ENCODE data around the gene TBX18.

Gene TBX18

GRCh38 chr6:84763886-84764331 lies 489 bp downstream of the TBX18 start:
- TF ChIP-seq, protein P1, sequence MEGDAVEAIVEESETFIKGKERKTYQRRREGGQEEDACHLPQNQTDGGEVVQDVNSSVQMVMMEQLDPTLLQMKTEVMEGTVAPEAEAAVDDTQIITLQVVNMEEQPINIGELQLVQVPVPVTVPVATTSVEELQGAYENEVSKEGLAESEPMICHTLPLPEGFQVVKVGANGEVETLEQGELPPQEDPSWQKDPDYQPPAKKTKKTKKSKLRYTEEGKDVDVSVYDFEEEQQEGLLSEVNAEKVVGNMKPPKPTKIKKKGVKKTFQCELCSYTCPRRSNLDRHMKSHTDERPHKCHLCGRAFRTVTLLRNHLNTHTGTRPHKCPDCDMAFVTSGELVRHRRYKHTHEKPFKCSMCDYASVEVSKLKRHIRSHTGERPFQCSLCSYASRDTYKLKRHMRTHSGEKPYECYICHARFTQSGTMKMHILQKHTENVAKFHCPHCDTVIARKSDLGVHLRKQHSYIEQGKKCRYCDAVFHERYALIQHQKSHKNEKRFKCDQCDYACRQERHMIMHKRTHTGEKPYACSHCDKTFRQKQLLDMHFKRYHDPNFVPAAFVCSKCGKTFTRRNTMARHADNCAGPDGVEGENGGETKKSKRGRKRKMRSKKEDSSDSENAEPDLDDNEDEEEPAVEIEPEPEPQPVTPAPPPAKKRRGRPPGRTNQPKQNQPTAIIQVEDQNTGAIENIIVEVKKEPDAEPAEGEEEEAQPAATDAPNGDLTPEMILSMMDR (conservative IDR thresholded peaks at IDR 0.05; ENCODE audit: control insufficient read depth, insufficient read depth, low read depth, low read length) = no peak
- peak overlapping the region; percentile 90 for H3K4me3 ChIP-seq (ENCODE audit: control insufficient read depth, low read depth, low read length)
- DNase-seq (ENCODE audit: low read depth) = no peak

GRCh38 chr6:84763003-84763885 lies 1.2 kb downstream of the TBX18 start:
- H3K4me3 ChIP-seq (ENCODE audit: control insufficient read depth, low read depth, low read length) = peak overlapping the region; percentile 90
- TF ChIP-seq, protein P1 (conservative IDR thresholded peaks at IDR 0.05; ENCODE audit: control insufficient read depth, insufficient read depth, low read depth, low read length) = no peak
- DNase-seq (ENCODE audit: low read depth) = peak; percentile 92

- TF ChIP-seq, protein P1 (conservative IDR thresholded peaks at IDR 0.05; ENCODE audit: control insufficient read depth, insufficient read depth, low read depth, low read length) = peak; percentile 37
- peak overlapping the region; percentile 90 for H3K4me3 ChIP-seq (ENCODE audit: control insufficient read depth, low read depth, low read length)
- peak; percentile 60 for DNase-seq (ENCODE audit: low read depth)
Measured at GRCh38 chr6:84762220-84763002, 2.0 kb downstream of the TBX18 start.

GRCh38 chr6:84758486-84758885 lies 5.9 kb downstream of the TBX18 start:
- TF ChIP-seq, protein P1 (conservative IDR thresholded peaks at IDR 0.05; ENCODE audit: control insufficient read depth, insufficient read depth, low read depth, low read length) = no peak

GRCh38 chr6:84756877-84757276 lies 7.5 kb downstream of the TBX18 start:
- no peak overlapping the region for H3K4me3 ChIP-seq (ENCODE audit: control insufficient read depth, low read depth, low read length)
- DNase-seq (ENCODE audit: low read depth) = no peak
- TF ChIP-seq, protein P1 (conservative IDR thresholded peaks at IDR 0.05; ENCODE audit: control insufficient read depth, insufficient read depth, low read depth, low read length) = no peak

More at GRCh38 chr6:84758486-84758885, 5.9 kb downstream of the TBX18 start:
- DNase-seq (ENCODE audit: low read depth) = no peak
- no peak overlapping the region for H3K4me3 ChIP-seq (ENCODE audit: control insufficient read depth, low read depth, low read length)

DNA sequence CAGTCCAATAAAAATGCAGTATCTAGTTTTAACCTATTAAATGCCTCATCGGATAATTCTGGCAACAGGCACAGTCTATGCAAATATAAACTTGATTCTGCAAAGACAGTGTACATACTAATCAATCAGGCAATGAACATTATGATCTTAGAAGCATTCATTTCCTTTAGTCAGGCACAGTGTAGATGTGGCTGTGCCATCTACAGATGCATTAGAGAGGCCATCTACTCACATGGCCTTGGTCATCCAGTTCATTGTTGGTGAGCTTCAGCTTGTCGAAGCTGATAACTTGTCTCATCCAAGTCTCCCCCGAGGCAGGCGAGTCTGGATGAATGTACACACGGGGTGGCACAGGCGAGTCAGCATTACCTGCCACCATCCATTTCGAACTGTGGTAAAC lies 7.9 kb downstream of the TBX18 start:
- TF ChIP-seq, protein P1 (conservative IDR thresholded peaks at IDR 0.05; ENCODE audit: control insufficient read depth, insufficient read depth, low read depth, low read length) = no peak
- no peak for DNase-seq (ENCODE audit: low read depth)
- no peak overlapping the region for H3K4me3 ChIP-seq (ENCODE audit: control insufficient read depth, low read depth, low read length)
